Endometrial microvascular endothelial cells (primary cell): Measurements from ENCODE around the gene TBCD. TPM values are rescaled to one million over a fixed set of nuclear protein-coding genes. Genes with fewer than 3 reads are reported as not detected.

Experiments used
- in situ Hi-C: cut with HindIII; loops from 2 replicates; pipeline ENCODE4 v1.10.0; 2017; ENCODE audit warnings: low sequenced_read_pairs, low pct_unique_long_range_greater_than_20kb; ENCODE audit errors: inconsistent ontology term
- total RNA-seq: library from RNA; depleted of rRNA; stranded (reverse); fragments of >200 nt; gene quantifications from one replicate; pipeline ENCODE4 v1.2.3, GENCODE V29; 2015; ENCODE audit errors: inconsistent ontology term

Gene TBCD
- total RNA-seq, 1 donor from 2014 or later: 88.0 TPM

DNA sequence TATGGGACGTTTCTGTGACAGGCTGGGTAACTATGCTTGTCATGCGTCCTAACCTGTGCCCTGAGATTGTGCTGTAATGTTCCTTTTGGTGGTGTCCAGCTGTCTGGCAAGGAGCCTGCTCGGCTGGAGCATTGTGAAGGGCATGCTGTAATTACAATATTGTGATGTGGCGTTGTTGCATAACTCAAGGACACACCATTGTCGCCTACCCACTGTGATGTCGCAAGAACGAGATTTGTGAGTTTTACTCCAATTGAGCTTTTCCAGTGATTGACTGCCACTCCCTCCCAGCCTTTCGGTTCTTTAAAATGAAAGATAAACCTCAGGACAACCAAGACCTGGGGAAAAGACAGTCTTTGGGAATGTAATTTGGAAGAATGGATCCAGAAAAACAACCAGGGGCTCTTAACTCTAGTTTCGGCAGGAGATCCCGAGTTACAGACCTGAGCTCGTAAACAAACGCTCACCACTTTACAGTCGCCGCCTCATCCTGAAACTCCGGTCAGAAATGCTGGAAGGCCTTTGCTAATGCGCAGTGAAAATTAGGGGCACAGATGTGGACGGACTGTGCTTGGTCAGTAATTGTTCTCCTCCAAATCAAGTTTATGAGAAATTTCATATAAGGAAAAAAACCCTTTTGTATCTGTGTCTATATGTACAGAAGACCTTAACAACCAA lies 86.7 kb downstream of the TBCD start:
- in situ Hi-C loops: no loop called here

DNA sequence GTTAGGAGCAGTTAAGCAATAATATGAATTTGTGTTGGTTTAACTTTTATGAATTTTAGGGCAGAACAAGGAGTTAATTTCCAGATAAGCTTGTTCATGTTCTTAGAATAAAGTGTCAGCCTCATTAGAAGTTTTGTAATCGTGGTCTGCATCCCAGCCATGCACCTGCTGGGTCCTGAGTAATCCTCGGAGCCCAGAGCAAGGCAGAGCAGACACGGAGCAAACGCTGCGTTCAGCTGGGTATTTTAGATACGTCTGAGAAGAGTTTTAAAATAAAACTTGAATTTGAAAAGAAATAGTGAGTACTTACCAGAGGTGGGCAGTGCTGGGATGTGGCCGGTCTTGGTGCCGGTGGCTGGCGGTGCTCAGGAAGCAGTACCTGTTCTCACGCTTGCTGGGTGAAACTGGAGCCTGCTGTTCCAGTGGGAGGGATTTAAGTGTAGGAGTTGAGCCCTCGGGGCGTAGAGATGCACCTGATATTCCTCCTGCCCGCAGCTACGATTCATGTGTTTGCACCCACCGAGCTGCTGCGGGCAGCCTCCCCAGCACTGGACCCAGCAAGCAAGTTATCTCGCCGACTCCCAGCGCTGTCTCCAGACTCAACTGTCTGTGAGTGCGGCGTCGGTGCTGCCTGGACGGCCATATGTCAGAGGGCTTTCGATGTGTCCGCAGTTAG lies 87.9 kb downstream of the TBCD start, which contains the start of gene ZNF750:
ZNF750 (minus strand) TSS at position 406 of the 676 bp plus-strand sequence. CDS start 7,568 bp downstream, outside the sequence.
- in situ Hi-C loops: no loop called here

DNA sequence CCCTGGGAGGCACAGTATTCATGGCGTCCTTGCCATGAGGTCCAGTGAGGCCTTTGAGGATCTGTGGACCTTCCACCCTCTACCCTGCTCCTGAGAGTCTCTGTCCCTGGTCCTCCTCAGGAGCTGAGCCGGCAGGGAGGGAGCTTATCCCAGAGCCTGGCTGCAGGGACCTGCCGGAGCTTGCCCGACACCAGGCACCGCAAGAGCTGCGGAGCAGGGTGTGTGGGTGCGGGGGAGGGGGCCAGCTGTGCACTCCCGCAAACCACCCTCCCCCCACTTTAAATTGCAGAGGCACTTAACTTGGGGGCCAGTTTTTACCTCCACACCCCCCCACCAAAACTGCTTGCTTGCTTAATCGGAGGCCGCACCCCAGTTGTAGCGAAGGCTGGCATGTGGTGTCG lies 88.6 kb downstream of the TBCD start:
- in situ Hi-C loops: no loop called here

DNA sequence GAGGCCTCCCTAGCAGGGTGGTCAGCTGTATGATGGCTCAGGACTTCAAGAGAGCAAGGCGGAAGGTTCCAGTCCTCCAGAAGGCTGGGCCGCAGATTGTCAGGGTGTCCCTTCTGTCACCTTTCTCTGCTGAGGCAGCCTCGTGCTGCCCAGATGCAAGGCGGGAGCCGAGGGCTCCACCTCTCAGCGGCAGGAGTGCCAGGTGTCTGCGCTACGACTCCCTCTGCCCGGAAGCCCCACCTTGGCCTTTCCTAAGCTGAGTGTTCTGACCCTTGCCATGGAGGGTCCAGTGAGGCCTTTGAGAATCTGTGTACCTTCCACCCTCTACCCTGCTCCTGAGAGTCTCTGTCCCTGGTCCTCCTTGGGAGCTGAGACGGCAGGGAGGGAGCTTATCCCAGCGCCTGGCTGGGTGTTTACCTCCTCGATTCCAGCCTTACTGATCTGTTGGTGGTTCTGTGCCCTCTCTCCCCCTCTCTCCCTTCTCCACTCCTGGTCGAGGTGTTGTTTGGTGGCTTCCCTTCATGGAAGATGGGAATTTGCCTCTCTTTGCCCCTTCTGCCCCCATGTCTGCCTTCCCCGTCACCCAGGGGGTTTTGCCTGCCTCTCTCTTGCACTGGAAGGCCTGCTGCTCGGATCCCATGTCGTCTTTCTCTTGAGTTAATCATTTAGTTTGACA lies 90.2 kb downstream of the TBCD start:
- in situ Hi-C loops: no loop called here

DNA sequence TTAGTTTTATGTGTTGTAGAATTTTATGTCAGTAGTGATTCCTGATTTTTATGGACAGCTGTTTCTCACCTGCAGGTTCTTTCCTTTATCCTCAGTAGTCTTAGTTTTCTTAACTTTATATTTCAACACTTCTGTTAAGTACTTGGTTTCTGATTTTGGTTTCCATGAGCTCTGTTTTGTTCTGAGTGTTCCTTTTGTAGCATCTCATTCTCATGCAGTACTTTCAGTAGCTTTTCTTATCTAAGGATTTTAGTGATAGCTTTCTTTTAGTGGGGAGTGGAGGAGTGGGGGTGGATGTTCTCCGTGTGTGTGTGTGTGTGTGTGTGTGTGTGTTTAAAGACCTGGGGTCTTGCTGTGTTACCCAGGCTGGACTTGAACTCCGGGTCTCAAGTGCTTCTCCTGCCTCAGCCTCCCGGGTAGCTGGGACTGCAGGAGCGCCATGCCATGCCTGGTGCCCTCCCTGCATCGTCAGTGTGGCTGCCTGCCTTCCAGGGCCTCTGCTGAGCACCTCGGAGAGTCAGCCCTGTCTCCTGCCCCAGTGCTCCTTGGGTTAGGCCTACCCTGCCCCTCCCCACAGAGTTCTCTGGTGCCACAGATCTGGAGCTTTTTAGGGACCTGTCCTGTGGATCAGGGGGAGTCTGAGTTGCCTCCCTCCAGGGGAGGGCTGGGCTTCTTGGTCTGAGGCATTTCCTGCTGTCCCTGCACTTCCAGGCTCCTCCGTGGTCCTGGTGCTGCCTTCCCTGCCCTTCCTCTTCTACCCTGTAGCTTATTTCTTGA lies 92.2 kb downstream of the TBCD start:
- in situ Hi-C loops: no loop called here

DNA sequence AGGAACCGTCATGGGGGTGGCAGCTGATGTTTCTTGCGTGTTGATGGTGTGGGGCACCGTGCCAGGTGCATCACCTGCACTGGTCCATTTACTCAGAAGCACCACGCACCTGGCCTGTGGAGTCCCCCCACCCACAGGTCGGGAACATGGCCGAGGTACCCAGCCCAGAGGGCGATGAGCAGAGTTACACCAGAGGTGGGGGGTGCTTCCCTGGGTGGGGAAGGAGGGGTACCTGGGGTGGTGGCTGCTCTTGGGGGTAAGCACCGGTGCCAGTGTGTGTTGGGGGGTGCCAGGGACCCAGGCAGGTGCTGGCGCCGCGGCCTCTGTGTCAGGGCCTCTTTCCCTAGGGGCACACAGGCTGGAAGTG lies 92.9 kb downstream of the TBCD start:
- in situ Hi-C loops: no loop called here

DNA sequence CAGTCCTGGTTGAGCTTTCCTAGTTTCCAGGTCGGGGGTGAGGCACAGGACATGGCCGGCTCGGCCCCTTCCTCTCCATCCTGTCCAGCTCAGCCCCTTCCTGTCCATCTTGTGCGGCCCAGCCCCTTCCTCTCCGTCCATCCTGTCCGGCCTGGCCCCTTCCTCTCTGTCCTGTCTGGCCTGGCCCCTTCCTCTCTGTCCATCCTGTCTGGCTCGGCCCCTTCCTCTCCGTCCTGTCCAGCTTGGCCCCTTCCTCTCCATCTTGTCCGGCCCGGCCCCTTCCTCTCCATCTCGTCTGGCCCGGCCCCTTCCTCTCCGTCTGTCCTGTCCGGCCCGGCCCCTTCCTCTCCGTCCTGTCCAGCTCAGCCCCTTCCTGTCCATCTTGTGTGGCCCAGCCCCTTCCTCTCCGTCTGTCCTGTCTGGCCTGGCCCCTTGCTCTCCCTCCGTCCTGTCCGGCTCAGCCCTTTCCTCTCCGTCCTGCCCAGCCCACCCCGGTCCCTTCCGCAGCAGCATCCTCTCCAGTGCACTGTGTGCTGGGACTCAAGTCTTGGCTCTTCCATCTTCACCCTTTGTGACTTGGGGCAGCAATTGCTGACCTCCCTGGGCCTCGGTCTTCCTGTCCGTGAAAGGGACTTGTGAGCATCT lies 93.4 kb downstream of the TBCD start:
- in situ Hi-C loops: no loop called here

DNA sequence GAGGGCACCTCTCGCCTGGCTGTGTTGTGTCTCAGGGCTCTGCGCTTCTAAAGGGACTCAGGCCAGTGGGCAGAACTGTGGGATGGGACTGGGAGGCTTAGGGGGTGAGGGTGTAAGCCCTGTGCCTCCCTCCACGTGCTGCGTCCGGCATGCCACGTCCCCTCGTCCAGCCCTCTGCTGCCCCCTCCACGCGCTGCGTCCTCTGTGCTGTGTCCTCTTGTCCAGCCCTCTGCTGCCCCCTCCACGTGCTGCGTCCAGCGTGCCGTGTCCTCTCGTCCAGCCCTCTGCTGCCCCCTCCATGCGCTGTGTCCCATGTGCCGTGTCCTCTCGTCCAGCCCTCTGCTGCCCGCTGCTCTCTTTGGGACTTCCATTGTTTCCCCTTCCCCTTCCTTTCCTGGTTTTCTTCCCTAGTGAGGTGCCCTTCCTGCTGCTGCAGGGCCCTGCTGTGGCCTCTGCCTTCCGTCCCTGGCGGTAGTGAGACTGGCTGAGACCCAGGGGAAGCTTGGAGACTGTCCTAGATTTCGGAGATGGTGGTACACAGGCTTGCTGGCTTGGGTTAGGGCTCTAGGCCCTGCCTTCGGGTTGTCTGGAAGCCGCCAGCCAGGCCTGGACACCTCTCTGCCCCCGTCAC lies 94.3 kb downstream of the TBCD start:
- in situ Hi-C loops: no loop called here

DNA sequence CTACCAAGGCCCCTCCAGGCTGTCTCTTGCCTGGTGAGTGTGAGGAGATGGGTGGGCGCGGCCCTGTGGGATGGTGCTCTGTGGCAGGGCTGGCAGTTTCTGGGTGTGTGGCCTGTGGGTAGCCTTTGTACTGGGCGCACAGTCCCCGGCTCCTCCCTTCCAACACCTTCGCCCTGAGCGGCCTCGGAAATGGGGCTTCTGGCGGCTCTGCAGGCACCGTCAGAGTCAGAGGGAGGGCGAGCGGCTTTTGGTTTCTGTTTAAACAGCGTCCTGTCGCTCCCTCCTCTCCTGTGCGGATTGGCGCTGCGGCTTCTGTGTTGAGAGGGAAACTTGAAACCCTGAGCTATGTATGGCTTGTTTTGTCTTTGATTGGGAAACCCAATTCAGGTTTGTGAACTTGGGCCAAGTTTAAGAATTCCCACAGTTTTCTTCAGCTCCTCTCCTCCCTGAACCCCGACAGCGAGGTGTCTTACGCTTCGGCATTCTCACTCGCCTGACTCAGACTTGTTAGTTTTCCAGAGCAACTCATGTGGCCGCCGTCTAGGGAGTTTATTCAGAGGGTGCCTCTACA lies 96.2 kb downstream of the TBCD start:
- in situ Hi-C loops: no loop called here

DNA sequence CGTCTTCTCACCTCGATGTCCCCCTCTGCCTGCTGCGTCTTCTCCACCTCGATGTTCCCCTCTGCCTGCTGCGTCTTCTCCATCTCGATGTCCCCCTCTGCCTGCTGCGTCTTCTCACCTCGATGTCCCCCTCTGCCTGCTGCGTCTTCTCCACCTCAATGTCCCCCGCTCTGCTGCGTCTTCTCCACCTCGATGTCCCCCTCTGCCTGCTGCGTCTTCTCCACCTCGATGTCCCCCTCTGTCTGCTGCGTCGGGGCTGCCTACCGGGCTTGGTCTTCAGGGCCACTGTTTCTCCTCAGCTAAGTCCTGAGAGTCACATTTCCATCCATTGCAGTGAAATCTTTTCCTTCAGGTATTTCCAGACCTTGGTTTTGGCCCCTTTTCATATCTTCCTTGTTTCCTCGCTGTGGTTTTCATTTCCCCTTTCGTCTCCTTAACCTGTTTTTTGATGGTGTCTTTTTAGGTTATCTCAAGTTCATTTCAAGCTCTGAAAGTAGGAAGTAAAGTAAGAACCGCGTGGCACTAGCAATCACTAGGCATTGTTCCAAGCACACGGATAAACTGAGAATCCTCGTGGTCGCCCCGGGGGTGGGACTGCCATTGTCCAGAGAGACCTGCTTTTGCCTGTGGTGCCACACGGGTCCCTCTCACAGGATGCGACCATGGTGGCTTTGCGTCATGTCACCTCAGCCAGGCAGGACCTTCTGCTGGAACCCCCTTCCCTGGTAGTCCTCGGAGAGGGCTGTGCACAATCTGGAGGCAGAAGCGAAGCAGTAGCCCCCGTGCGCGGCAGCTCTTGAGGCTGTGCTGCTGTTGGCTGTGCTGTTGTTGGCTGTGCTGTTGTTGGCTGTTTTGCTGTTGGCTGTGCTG lies 97.4 kb downstream of the TBCD start:
- in situ Hi-C loops: no loop called here

DNA sequence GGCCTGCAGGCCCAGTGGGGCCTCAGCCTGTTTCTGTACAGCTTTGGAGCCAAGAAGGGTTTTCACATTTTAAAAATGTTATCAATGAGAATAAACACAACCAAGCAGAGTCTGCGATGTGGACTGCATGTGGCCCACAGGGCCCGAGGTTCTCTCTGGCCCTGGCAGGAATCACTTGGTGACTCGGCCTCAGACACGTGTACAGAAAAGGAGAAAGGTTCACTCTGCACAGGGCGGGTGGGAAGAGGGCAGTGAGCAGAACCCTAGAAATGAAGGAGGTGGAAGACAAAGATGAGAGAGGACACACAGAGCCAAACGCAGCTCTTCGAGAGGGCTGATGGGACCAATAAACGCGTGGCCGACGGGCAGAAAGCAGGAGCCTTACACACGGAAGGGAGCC lies 99.5 kb downstream of the TBCD start:
- in situ Hi-C loops: no loop called here

DNA sequence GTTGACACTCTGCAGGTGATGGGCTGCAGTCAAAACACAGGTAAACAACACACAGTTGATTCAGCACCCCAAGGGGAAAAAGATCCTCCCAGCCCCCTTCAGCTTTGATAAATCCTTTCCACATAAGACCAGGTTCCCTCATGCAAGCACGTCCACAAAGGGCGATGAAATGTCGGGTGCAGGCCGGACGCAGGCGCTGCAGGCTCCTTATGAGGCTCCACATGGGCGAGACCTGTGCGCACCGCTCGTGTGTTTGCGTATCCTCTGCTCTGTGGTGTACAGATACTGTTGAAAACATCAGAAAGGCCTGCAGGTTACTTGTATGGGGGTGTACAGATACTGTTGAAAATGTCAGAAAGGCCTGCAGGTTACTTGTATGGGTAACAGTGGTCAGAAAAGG lies 102.4 kb downstream of the TBCD start:
- in situ Hi-C loops: no loop called here

DNA sequence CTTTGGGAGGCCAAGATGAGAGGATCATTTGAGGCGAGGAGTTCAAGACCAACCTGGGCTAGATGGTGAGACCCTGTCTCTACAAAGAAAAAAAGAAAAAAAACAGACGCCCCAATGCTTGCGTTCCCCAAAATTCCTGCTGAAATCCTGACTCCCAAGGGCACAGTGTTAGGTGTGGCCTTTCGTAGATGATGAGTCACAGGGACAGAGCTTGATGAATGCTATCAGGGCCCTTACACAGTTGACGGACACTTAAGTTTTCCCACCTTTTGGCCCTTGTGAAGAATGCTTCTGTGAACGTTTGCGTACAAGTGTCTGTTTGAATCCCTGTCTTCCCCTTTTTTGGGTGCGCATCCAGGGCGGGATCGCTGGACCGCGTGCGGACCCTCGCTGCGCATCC lies 104.5 kb downstream of the TBCD start:
- in situ Hi-C loops: no loop called here

DNA sequence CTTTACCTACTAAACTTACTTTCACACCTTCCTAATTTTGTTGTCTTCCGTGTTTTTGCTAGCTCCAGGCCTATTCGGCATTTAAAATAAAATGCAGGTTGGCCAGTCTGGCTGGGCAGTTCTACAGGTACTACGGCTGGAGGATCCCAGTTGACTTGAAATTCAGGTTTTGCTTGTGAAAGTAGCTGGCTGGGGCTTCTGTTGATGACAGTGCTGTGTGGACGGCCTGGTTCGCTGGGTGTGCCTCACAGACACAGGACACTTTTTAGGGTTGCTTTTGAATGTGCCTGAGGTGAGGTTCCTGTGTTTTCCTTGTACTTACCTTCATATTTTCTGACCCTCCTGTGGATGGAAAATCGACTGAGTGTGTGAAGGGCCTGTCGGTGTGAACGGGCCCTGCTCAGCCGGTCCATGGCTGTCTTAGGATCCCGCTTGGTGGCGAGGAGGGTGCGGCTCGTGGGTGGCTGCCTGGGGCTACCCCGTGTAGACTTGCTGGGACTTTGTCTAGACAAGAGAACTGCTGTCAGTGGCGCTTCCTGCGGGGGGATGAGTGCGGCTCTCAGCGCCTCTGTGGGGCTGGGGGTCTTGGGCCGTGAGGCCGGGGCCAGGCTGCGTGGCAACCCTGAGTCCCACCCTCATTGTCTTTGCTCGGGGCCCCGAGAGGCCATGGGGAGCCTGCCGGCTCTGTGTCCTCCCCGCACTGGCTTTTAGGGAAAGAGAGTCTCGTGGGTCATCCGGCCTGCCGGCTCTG lies 106.7 kb downstream of the TBCD start:
- in situ Hi-C loops: no loop called here

DNA sequence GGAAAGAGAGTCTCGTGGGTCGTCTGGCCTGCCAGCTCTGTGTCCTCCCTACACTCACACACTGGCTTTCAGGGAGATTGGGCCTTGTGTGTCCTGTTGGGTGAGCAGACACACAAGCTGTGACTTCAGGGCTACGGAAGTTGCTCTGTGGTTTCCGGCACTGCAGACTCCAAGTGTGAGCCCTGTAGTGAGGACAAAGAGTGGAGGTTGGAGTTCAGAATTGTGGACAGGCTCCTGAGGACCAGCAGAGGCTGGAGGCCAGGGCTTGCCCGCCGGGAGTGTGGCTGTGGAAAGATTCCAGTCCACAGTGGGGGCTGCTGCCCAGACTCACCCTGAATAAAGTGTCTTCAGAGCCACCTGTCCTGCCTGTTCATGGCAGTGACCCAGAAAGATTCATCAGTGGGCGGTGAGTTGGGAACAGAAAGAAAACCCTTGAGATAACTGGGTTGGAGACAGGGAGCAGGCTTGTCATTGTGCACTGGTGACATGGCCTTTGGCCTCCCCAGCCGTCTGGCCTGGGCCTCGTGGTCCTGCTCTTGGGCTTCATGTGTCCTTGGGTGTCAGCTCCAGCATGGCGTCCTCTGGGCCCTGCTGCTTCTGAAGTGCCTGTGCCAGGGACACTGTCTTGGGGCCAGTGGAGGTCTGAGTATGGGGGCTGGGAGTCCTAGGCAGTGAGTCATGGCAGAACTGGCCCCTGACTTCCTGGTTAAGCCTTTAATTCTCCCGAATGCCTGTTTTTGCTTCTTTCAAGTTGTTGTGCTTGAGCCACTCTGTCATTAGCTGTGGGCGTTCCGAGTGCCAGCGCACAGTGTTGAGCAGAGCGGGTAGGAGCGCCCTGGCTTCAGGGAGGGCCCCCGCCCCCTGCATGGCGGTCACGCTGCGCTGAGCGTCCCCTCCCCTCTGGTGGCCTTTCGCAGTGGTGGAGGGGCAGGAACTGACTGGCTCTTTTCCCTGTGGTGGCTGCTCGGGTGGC lies 107.9 kb downstream of the TBCD start:
- in situ Hi-C loops: no loop called here
